ENCODE measurements around the gene IQCB1.

GRCh38 chr3:121781611-121782010 lies 53.2 kb downstream of the IQCB1 start:
- TF ChIP-seq CTCF (IDR thresholded peaks at IDR 0.05 in 2 of 3, conservative IDR thresholded peaks at IDR 0.05 in 1 of 3; ENCODE audit: control insufficient read depth in 2 of 3, extremely low read depth in 1 of 3, insufficient read depth in 1 of 3, low read depth in 3 of 3, low read length in 3 of 3) = no peak
- no peak for TF ChIP-seq EP300 (IDR thresholded peaks at IDR 0.05; ENCODE audit: borderline replicate concordance in 1 of 2, control insufficient read depth in 1 of 2, low read depth in 2 of 2, low read length in 2 of 2)
- no peak for TF ChIP-seq E2F4 (IDR thresholded peaks at IDR 0.05; ENCODE audit: low read depth, low read length)
- TF ChIP-seq RUNX3 (IDR thresholded peaks at IDR 0.05; ENCODE audit: low read length) = no peak
- no peak for TF ChIP-seq POLR2A (IDR thresholded peaks at IDR 0.05; ENCODE audit: low read depth, low read length)
- TF ChIP-seq, protein P1, sequence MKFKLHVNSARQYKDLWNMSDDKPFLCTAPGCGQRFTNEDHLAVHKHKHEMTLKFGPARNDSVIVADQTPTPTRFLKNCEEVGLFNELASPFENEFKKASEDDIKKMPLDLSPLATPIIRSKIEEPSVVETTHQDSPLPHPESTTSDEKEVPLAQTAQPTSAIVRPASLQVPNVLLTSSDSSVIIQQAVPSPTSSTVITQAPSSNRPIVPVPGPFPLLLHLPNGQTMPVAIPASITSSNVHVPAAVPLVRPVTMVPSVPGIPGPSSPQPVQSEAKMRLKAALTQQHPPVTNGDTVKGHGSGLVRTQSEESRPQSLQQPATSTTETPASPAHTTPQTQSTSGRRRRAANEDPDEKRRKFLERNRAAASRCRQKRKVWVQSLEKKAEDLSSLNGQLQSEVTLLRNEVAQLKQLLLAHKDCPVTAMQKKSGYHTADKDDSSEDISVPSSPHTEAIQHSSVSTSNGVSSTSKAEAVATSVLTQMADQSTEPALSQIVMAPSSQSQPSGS (IDR thresholded peaks at IDR 0.05; ENCODE audit: low read length) = no peak
- no peak for TF ChIP-seq FOXK2 (IDR thresholded peaks at IDR 0.05)
- TF ChIP-seq REST (IDR thresholded peaks at IDR 0.05; ENCODE audit: low read depth, low read length) = no peak
- TF ChIP-seq, protein P2, sequence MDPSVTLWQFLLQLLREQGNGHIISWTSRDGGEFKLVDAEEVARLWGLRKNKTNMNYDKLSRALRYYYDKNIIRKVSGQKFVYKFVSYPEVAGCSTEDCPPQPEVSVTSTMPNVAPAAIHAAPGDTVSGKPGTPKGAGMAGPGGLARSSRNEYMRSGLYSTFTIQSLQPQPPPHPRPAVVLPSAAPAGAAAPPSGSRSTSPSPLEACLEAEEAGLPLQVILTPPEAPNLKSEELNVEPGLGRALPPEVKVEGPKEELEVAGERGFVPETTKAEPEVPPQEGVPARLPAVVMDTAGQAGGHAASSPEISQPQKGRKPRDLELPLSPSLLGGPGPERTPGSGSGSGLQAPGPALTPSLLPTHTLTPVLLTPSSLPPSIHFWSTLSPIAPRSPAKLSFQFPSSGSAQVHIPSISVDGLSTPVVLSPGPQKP (IDR thresholded peaks at IDR 0.05; ENCODE audit: low read depth, low read length) = no peak
- TF ChIP-seq POLR2AphosphoS5 (IDR thresholded peaks at IDR 0.05; ENCODE audit: low read length) = no peak
- TF ChIP-seq GABPA (IDR thresholded peaks at IDR 0.05; ENCODE audit: low read depth) = no peak
- TF ChIP-seq EZH2 (IDR thresholded peaks at IDR 0.05; ENCODE audit: borderline replicate concordance, control insufficient read depth, low read depth, low read length) = no peak
- TF ChIP-seq BRCA1 (IDR thresholded peaks at IDR 0.05; ENCODE audit: low read depth, low read length) = no peak

Data from GM12878 (cell line).